K562 (cell line): Measurements from ENCODE around the gene ZNHIT2. TPM values are rescaled to one million over a fixed set of nuclear protein-coding genes. Genes with fewer than 3 reads are reported as not detected.

ENCODE experiments used
- ATAC-seq: fragments of 200-7000 bp; cut with Tn5 transposase; 3 replicates; pipeline ENCODE4 v1.9.1; 2020; ENCODE audit warnings: moderate library complexity
- BruUV-seq: library from RNA; stranded (reverse); fragments of 400-500 nt; replicated peaks from 2 replicates; lab custom pipeline; 2021; lab: Mats Ljungman, UMichigan
- CTCF ChIA-PET: fragments of 300-600 bp; formaldehyde crosslinking; extraction: SDS; loops from one replicate; lab custom pipeline; 2021; ENCODE audit warnings: low intra/inter-chr PET ratio; lab: Yijun Ruan, JAX
- POLR2A ChIA-PET: fragments of 300-600, 350-650 bp; sonication (Branson Sonifier 250); formaldehyde crosslinking; extraction: SDS; loops from one replicate; lab custom pipeline; 2021; ENCODE audit warnings: antibody characterized with exemption, inconsistent platforms; lab: Yijun Ruan, JAX
- DNase-seq, 4 experiments: peaks; one replicate each; pipeline versions ENCODE4 v3.0.0 to v3.0.0-alpha.2; 2011 to 2018; ENCODE audit warnings: low spot score in 3 of 4, mixed read lengths in 3 of 4; ENCODE audit errors: extremely low read depth in 1 of 4
- FAIRE-seq: peaks from 2 replicates; lab custom pipeline; 2011; peaks lifted over from hg19 to GRCh38; lab: Jason Lieb, UNC
- H2AFZ ChIP-seq: 2 replicates; pipeline ENCODE4 v1.6.0; 2011; ENCODE audit warnings: low read depth, low read length, control low read depth, inconsistent platforms
- H3K27ac ChIP-seq: fragments of 200-600 bp; 3 replicates; pipeline ENCODE4 v1.8.0; 2011; ENCODE audit warnings: low read depth, mild to moderate bottlenecking, control low read depth, inconsistent platforms, low read length, moderate library complexity, mixed read lengths; ENCODE audit errors: extremely low read depth
- H3K27me3 ChIP-seq, 2 experiments: fragments of 300-600 bp in 1 of 2; 2 replicates in 1 of 2; 3 replicates in 1 of 2; pipeline versions ENCODE4 v1.6.0 to v1.8.0; 2011; ENCODE audit warnings: inconsistent platforms in 2 of 2, low read length in 2 of 2, mild to moderate bottlenecking in 1 of 2, mixed read lengths in 1 of 2, moderate library complexity in 1 of 2; ENCODE audit not compliant: control insufficient read depth in 2 of 2, insufficient read depth in 2 of 2
- H3K36me3 ChIP-seq: fragments of 300-600 bp; 3 replicates; pipeline ENCODE4 v1.8.0; 2011; ENCODE audit warnings: mild to moderate bottlenecking, low read length, inconsistent platforms; ENCODE audit not compliant: control insufficient read depth, insufficient read depth
- H3K4me1 ChIP-seq, 2 experiments: fragments of 200-600 bp in 1 of 2; replicated peaks in 1 of 2; 2 replicates in 1 of 2; 3 replicates in 1 of 2; pipeline versions ENCODE4 v1.5.1 to v1.8.0; 2011; ENCODE audit warnings: inconsistent platforms in 2 of 2, low read length in 2 of 2, mild to moderate bottlenecking in 1 of 2, mixed read lengths in 1 of 2, moderate library complexity in 1 of 2; ENCODE audit not compliant: control insufficient read depth in 2 of 2, insufficient read depth in 2 of 2
- H3K4me2 ChIP-seq: 2 replicates; pipeline ENCODE4 v1.6.1; 2011; ENCODE audit warnings: low read length, control low read depth, inconsistent platforms, mixed read lengths; ENCODE audit not compliant: insufficient read depth
- H3K4me3 ChIP-seq: fragments of 200-600 bp; sonication (generic), shearing (Covaris generic); 2 replicates; pipeline ENCODE4 v1.5.1; 2016; ENCODE audit warnings: control low read depth, inconsistent platforms
- H3K79me2 ChIP-seq: fragments of 200-600 bp; 3 replicates; pipeline ENCODE4 v1.8.0; 2011; ENCODE audit warnings: low read length, inconsistent platforms; ENCODE audit not compliant: control insufficient read depth, insufficient read depth
- H3K9ac ChIP-seq, 2 experiments: 2 replicates each; pipeline versions ENCODE4 v1.6.0 to v1.6.1; 2011; ENCODE audit warnings: low read depth in 2 of 2, low read length in 2 of 2, control low read depth in 1 of 2, inconsistent platforms in 1 of 2, mild to moderate bottlenecking in 1 of 2, mixed read lengths in 1 of 2; ENCODE audit not compliant: insufficient read depth in 1 of 2
- H3K9me1 ChIP-seq: one replicate; pipeline ENCODE4 v1.6.0; 2011; ENCODE audit warnings: inconsistent platforms, mild to moderate bottlenecking, low read length, moderate library complexity; ENCODE audit not compliant: control insufficient read depth, insufficient read depth
- H3K9me3 ChIP-seq: replicated peaks from 2 replicates; pipeline ENCODE4 v1.5.1; 2011; ENCODE audit warnings: low read depth, low read length, inconsistent platforms; ENCODE audit not compliant: control insufficient read depth, insufficient read depth
- H4K20me1 ChIP-seq: replicated peaks from 2 replicates; pipeline ENCODE4 v1.6.1; 2011; ENCODE audit warnings: low read length, inconsistent platforms, mixed read lengths; ENCODE audit not compliant: control insufficient read depth, insufficient read depth
- PRDM10 ChIP-seq: fragments of 450-650 bp; IDR thresholded peaks from 2 replicates; pipeline ENCODE4 v1.6.1; 2018; ENCODE audit not compliant: partially characterized antibody
- RFX5 ChIP-seq: IDR thresholded peaks from 2 replicates; pipeline ENCODE4 v1.6.1; 2011; ENCODE audit warnings: low read depth, mild to moderate bottlenecking, improper control_type of control experiment, low read length
- ZNF316 ChIP-seq: fragments of 450-650 bp; IDR thresholded peaks from 2 replicates; pipeline ENCODE4 v1.6.1; 2016
- WGBS: fragments of 100-300 bp; shearing (Covaris generic); methylation state at CpG from one replicate; pipeline ENCODE4 v1.1.6; 2016; ENCODE audit warnings: low coverage, mixed read lengths; ENCODE audit not compliant: insufficient coverage; ENCODE audit errors: missing lambda C conversion rate; 5-methylcytosine and 5-hydroxymethylcytosine counted together
- in situ Hi-C: fragments of 300-500 bp; cut with MboI; formaldehyde crosslinking; loops from 4 replicates; pipeline ENCODE4 v1.15.0; 2018; ENCODE audit warnings: inconsistent platforms, mixed read lengths
- intact Hi-C: fragments of 100-400 bp; cut with micrococcal nuclease; formaldehyde crosslinking; loops from 2 replicates; pipeline ENCODE4 v1.14.2; 2022
- polyA plus RNA-seq, 8 experiments: library from polyadenylated mRNA; depleted of rRNA in 4 of 8; stranded (reverse) in 5 of 8; unstranded in 3 of 8; fragments of >200 nt; fragmentation: Nextera tagmentation in 2 of 8; fragmentation: Illumina TruSeq in 1 of 8; extraction: Ambion mirVana in 2 of 8; extraction: Trizol in 1 of 8; gene quantifications; 2 replicates each; pipeline versions ENCODE4 v1.2.1 to v1.2.3, GENCODE V29; 2011 to 2014; ENCODE audit warnings: inconsistent platforms in 1 of 8, missing spikeins in 1 of 8
- total RNA-seq, 7 experiments: library from RNA; depleted of rRNA in 6 of 7; stranded (reverse); fragments of >200 nt in 6 of 7; fragmentation: Illumina TruSeq in 2 of 7; extraction: Trizol in 2 of 7; gene quantifications; 2 replicates each; pipeline versions ENCODE4 v1.2.1 to v1.2.3, GENCODE V29; 2011 to 2021; ENCODE audit warnings: low replicate concordance in 1 of 7

Gene ZNHIT2
- total and polyA plus RNA-seq, 9 of the 15 experiments (the other 6 are each of a cell fraction or from before 2014, with no cell fraction given): 0.08 to 39.0 (median 2.5) TPM

- Histone ChIP-seq H2AFZ (peak overlapping the region; percentile 67), H3K27me3 (no peaks in the 10 kb centered on the region; a peak in 1 of 5 replicates)
- in situ Hi-C loops: no loop called here
- TF ChIP-seq RFX5 (no peak), ZNF316 (peak; percentile 31; the same call in 1 of the 2 replicates), PRDM10 (peak; percentile 52)
- TF ChIP-seq, all 486 proteins: peak for 2
- Histone ChIP-seq H3K9me3 (no peaks in the 10 kb centered on the region), H4K20me1 (no peaks in the 10 kb centered on the region), H3K9me1 (no peaks in the 10 kb centered on the region), H3K4me3 (no peak overlapping the region), H3K79me2 (no peaks in the 10 kb centered on the region; the same call in 2 of the 3 replicates), H3K4me2 (no peak overlapping the region), H3K4me1 (peaks cover 18 to 30% of the 10 kb centered on the region in 2 experiments), H3K9ac (peak overlapping the region in 1 of 2 experiments; percentile 37; a peak in 1 of 4 replicates), H3K27ac (no peak overlapping the region), H3K36me3 (no peaks in the 10 kb centered on the region)
- WGBS: 77% methylated on average over 27 of the region's 31 CpGs
- no peak for FAIRE-seq
- ChIA-PET POLR2A (interaction anchor here (0.6 to 1.2 kb wide), 6 partner anchors 9 to 49 kb away, joined by 3 to 7 read pairs (median 4); partner anchors contain the start of genes FAU, MRPL49 and SYVN1), CTCF (no interaction called here)
- no peak for DNase-seq
- no peak for ATAC-seq
- intact Hi-C loops: no loop called here
- no TSS peak for BruUV-seq
Measured at GRCh38 chr11:65165410-65166317, 48.2 kb upstream of the ZNHIT2 start.
